Keratinocyte (primary cell): ENCODE measurements around the gene EPYC.

ENCODE experiments used
- CTCF ChIP-seq, 3 experiments: IDR thresholded peaks in 1 of 3; conservative IDR thresholded peaks in 1 of 3; optimal IDR thresholded peaks in 1 of 3; 2 replicates in 2 of 3; 3 replicates in 1 of 3; pipeline versions ENCODE3 to v1.5.1; 2011; ENCODE audit warnings: low read length in 3 of 3, mild to moderate bottlenecking in 3 of 3, moderate library complexity in 2 of 3, control low read depth in 1 of 3, inconsistent platforms in 1 of 3; ENCODE audit not compliant: insufficient read depth in 2 of 3; ENCODE audit errors: extremely low read depth in 1 of 3
- EZH2 ChIP-seq: IDR thresholded peaks from one replicate; pipeline ENCODE4 v1.6.1; 2012; ENCODE audit warnings: inconsistent platforms, mild to moderate bottlenecking, low read length, moderate library complexity

- TF ChIP-seq CTCF (optimal IDR thresholded peaks at IDR 0.05 in 1 of 3, IDR thresholded peaks at IDR 0.05 in 1 of 3, conservative IDR thresholded peaks at IDR 0.05 in 1 of 3; ENCODE audit: extremely low read depth in 1 of 3, insufficient read depth in 2 of 3, low read length in 3 of 3) = no peak
- TF ChIP-seq EZH2 = no peak
These were observed 35.5 kb upstream of the EPYC start for GRCh38 chr12:91040096-91040755.
